ENCODE data around the gene DHRS2. TPM values are rescaled to one million over a fixed set of nuclear protein-coding genes. Genes with fewer than 3 reads are reported as not detected.

The DHRS2 gene
- total and polyA plus RNA-seq, 2 of the 13 experiments (the other 11 are each of a cell fraction or from before 2014, with no cell fraction given) = 1,621 to 3,021 TPM

- TF ChIP-seq POLR2G (IDR thresholded peaks at IDR 0.05; ENCODE audit: low read depth, low read length) (peak; percentile 79), ZNF552 (CRISPR knock-in tag; IDR thresholded peaks at IDR 0.05; ENCODE audit: borderline replicate concordance) (peak; percentile 91; the same call in 1 of the 2 replicates), HNRNPH1 (optimal IDR thresholded peaks at IDR 0.05; ENCODE audit: low read depth, low read length) (peak; percentile 94), ATF7 (IDR thresholded peaks at IDR 0.05) (no peak), ATF7 (CRISPR knock-in tag; IDR thresholded peaks at IDR 0.05) (peak; percentile 93), MED1 (CRISPR knock-in tag; IDR thresholded peaks at IDR 0.05) (no peak), ZNF121 (CRISPR knock-in tag; IDR thresholded peaks at IDR 0.05) (no peak), ZSCAN5A (CRISPR knock-in tag; IDR thresholded peaks at IDR 0.05; ENCODE audit: borderline replicate concordance) (peak; percentile 92), ZNF275 (CRISPR knock-in tag; IDR thresholded peaks at IDR 0.05; ENCODE audit: borderline replicate concordance) (no peak), SIN3A (IDR thresholded peaks at IDR 0.05; ENCODE audit: borderline replicate concordance, low read depth, low read length) (no peak), SP5 (CRISPR knock-in tag; IDR thresholded peaks at IDR 0.05; ENCODE audit: borderline replicate concordance, low read depth) (peak; percentile 39; the same call in 1 of the 2 replicates), PBX3 (CRISPR knock-in tag; IDR thresholded peaks at IDR 0.05; ENCODE audit: borderline replicate concordance) (no peak), ZNF546 (CRISPR knock-in tag; conservative IDR thresholded peaks at IDR 0.05) (peak; percentile 87; the same call in 1 of the 2 replicates), REXO4 (CRISPR knock-in tag; IDR thresholded peaks at IDR 0.05; ENCODE audit: borderline replicate concordance) (no peak), HOXA3 (CRISPR knock-in tag; IDR thresholded peaks at IDR 0.05) (no peak), POLR2AphosphoS5 (IDR thresholded peaks at IDR 0.05; ENCODE audit: low read depth, low read length) (peak; percentile 54), SNRNP70 (IDR thresholded peaks at IDR 0.05; ENCODE audit: low read depth, low read length) (peak; percentile 94), ZNF367 (CRISPR knock-in tag; IDR thresholded peaks at IDR 0.05; ENCODE audit: borderline replicate concordance) (no peak), MXI1 (IDR thresholded peaks at IDR 0.05; ENCODE audit: borderline replicate concordance, low read depth, low read length) (no peak), GTF3A (CRISPR knock-in tag; conservative IDR thresholded peaks at IDR 0.05) (peak; percentile 44)
- TF ChIP-seq, protein P1, sequence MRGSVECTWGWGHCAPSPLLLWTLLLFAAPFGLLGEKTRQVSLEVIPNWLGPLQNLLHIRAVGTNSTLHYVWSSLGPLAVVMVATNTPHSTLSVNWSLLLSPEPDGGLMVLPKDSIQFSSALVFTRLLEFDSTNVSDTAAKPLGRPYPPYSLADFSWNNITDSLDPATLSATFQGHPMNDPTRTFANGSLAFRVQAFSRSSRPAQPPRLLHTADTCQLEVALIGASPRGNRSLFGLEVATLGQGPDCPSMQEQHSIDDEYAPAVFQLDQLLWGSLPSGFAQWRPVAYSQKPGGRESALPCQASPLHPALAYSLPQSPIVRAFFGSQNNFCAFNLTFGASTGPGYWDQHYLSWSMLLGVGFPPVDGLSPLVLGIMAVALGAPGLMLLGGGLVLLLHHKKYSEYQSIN (CRISPR knock-in tag; IDR thresholded peaks at IDR 0.05; ENCODE audit: borderline replicate concordance) = no peak
- TF ChIP-seq, protein P2, sequence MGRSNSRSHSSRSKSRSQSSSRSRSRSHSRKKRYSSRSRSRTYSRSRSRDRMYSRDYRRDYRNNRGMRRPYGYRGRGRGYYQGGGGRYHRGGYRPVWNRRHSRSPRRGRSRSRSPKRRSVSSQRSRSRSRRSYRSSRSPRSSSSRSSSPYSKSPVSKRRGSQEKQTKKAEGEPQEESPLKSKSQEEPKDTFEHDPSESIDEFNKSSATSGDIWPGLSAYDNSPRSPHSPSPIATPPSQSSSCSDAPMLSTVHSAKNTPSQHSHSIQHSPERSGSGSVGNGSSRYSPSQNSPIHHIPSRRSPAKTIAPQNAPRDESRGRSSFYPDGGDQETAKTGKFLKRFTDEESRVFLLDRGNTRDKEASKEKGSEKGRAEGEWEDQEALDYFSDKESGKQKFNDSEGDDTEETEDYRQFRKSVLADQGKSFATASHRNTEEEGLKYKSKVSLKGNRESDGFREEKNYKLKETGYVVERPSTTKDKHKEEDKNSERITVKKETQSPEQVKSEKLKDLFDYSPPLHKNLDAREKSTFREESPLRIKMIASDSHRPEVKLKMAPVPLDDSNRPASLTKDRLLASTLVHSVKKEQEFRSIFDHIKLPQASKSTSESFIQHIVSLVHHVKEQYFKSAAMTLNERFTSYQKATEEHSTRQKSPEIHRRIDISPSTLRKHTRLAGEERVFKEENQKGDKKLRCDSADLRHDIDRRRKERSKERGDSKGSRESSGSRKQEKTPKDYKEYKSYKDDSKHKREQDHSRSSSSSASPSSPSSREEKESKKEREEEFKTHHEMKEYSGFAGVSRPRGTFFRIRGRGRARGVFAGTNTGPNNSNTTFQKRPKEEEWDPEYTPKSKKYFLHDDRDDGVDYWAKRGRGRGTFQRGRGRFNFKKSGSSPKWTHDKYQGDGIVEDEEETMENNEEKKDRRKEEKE (IDR thresholded peaks at IDR 0.05) = no peak
These were observed 3.1 kb downstream of the DHRS2 start (continued) for GRCh38 chr14:23639048-23639890.

Measured in HepG2 (cell line).